22Rv1 (cell line): Measurements from ENCODE around the gene UBR3.

Experiments
- CTCF ChIP-seq: fragments of 450-650 bp; IDR thresholded peaks from 2 replicates; pipeline ENCODE4 v1.5.1; 2017; ENCODE audit warnings: mild to moderate bottlenecking
- ZFX ChIP-seq: fragments of 450-650 bp; IDR thresholded peaks from 2 replicates; pipeline ENCODE4 v1.6.1; 2017; ENCODE audit warnings: antibody characterized with exemption, borderline replicate concordance

DNA sequence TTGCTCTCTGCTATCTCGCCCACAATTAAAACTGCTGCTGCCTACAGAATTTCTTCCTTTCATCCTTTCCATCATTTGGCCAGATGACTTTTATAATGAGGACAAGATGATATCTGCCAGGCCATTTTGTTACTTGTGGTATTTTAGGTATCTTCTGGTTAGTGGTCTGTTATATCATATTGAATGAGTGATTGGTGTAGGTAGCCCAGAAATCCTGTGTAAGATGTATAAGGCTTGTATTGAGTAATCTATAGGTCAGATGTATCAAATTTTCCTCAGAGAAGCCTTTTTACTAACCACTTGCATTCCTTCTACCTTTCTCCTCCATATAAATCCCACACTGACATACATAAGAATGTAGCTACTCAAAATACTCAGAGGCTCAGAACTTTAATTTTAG is 118.3 kb downstream of the UBR3 start:
- TF ChIP-seq CTCF (no peak), ZFX (no peak)
